PFSK-1 (cell line): ENCODE data around the gene ZNF462.

Experiments used
- SIN3A ChIP-seq: IDR thresholded peaks from 2 replicates; pipeline ENCODE4 v1.6.1; 2012; ENCODE audit warnings: mild to moderate bottlenecking, low read length, moderate library complexity, borderline replicate concordance; ENCODE audit not compliant: insufficient read depth
- TF ChIP-seq, protein P1 (sequence below), 2 experiments: IDR thresholded peaks; 2 replicates each; pipeline versions ENCODE4 v1.6.1 to v1.8.0; 2011 to 2012; ENCODE audit warnings: low read depth in 2 of 2, low read length in 2 of 2, control low read depth in 1 of 2, inconsistent platforms in 1 of 2, mild to moderate bottlenecking in 1 of 2, moderate library complexity in 1 of 2; ENCODE audit not compliant: insufficient read depth in 1 of 2

DNA sequence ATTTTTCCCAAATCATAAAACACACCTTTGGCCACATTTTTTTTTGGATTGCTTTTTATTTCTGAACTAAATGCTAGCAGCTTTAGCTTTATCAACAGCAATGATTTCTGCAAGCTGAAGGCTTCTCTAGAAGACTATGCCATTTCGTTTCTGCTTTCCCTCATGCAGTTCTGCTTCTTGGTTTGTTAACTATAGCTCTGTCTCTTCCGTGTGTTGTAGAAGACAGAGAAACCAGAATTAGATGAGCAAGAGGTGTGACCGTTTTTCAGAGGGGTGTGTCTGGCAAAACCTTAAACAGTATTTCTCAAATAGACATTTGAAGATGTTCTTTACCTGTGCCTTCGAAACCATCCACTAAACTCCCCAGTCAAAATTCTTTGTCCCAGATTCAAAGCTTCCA, 131.5 kb downstream of the ZNF462 start:
- TF ChIP-seq, protein P1, sequence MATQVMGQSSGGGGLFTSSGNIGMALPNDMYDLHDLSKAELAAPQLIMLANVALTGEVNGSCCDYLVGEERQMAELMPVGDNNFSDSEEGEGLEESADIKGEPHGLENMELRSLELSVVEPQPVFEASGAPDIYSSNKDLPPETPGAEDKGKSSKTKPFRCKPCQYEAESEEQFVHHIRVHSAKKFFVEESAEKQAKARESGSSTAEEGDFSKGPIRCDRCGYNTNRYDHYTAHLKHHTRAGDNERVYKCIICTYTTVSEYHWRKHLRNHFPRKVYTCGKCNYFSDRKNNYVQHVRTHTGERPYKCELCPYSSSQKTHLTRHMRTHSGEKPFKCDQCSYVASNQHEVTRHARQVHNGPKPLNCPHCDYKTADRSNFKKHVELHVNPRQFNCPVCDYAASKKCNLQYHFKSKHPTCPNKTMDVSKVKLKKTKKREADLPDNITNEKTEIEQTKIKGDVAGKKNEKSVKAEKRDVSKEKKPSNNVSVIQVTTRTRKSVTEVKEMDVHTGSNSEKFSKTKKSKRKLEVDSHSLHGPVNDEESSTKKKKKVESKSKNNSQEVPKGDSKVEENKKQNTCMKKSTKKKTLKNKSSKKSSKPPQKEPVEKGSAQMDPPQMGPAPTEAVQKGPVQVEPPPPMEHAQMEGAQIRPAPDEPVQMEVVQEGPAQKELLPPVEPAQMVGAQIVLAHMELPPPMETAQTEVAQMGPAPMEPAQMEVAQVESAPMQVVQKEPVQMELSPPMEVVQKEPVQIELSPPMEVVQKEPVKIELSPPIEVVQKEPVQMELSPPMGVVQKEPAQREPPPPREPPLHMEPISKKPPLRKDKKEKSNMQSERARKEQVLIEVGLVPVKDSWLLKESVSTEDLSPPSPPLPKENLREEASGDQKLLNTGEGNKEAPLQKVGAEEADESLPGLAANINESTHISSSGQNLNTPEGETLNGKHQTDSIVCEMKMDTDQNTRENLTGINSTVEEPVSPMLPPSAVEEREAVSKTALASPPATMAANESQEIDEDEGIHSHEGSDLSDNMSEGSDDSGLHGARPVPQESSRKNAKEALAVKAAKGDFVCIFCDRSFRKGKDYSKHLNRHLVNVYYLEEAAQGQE (IDR thresholded peaks at IDR 0.05; ENCODE audit: insufficient read depth in 1 of 2, low read depth in 2 of 2, low read length in 2 of 2) = no peak
- TF ChIP-seq SIN3A = no peak
